A172 (cell line): ENCODE results near the gene STARD6. TPM values are rescaled to one million over a fixed set of nuclear protein-coding genes. Genes with fewer than 3 reads are reported as not detected.
"Not testable (repeated sequence)": the region's sequence is repeated elsewhere in the genome, so short reads cannot be mapped to it uniquely, and the experiment has no call there.

Source experiments
- DNase-seq: peaks from one replicate; pipeline ENCODE4 v3.0.0-alpha.2; 2015; ENCODE audit warnings: low spot score
- total RNA-seq: library from RNA; depleted of rRNA; stranded (reverse); fragments of >200 nt; shearing (Covaris generic); gene quantifications from 2 replicates; pipeline ENCODE4 v1.2.3, GENCODE V29; 2014

The STARD6 gene
- total RNA-seq, 1 experiment from 2014 or later: not detected

DNA sequence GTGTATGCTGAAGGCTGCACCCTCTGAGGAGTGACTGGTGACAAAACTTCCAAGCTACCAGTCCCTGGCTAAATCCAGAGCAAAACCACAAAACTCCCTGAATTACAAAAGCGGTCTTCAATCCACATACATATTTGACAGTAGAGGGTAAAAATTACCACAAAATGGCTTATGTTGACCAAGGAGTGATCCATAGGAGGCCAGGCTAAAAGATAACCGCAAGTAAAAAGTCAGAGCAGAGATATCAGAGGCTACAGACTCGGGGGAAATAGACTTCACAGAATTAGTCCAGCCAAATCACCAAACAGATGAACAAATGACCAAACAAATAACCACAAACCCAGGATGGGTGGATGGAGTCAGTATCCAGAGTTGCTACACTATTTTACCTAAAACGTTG is 19.4 kb downstream of the STARD6 start:
- no peak for DNase-seq

DNA sequence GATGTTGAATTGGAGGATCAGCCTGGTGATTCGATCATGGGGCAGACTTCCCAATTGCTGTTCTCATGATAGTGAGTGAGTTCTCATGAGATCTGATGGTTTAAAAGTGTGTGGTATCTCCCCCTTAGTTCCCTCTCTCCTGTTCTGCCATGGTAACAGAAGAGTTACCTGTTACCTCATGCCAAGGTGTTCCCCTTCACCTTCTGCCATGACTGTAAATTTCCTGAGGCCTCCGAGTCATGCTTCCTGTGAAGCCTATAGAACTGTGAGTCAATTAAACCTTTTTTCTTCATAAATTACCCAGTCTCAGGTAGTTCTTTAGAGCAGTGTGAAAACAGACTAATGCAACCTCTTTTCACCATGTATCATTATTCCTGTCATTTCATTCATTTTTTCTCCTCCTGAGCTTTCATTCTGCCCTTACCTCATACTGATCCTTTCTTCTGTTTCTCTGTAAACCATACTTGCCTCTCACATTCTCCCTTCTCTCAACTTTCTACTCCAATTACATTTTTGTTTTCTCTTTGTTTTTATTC is 22.0 kb downstream of the STARD6 start:
- no peak for DNase-seq

DNA sequence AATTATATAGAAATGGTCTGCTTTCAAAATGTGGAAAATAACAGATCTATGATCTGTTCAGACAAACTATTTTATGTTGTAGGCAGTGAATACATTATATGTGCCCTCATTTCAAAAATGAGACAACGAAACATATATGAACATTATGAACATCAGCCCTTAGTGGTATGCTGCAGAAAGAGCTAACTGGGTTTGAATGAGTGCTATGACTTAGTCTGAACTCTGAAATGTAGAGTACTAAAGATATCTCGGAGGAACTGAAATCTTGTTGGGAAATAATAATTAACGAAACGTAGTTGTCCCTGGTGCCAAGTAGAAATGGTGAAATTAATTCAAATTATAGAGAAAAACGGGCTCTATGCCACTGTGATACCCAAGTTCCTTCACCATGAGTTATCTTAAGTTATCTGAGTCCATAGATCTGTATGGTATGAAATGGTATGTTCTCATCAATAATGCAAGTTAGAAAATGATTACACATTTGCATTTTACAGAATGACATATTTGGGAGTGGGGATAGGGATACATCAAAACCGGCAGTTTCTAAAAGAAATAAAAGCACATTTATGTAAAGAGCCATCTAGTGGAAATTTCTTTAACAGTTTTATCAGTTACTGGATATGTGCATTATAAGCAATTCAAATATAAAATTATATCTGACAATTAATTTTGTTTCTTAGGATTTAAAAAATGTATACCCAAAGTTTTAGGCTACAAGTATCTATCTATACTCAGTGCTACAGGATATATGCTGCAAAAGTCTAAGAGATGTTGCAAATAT is 26.7 kb downstream of the STARD6 start:
- no peak for DNase-seq

DNA sequence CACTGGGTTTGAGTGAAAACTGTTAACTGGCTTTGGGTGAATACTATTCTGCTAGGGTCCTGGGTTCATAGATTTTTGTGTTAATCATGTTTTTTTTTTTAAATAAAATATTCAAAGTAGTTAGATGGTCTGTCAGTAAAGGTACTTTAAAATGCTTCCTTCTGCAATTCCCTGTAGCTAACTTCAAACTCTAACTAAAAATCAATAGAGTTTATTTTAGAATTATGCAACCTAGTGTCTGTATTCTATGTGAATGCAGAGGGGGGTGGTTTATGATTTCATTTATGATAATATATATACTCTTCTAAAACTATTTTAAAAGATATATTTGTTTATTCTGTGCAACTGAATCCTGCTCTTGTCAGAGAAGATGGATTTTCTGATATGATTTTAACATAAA is 27.9 kb downstream of the STARD6 start:
- no peak for DNase-seq

DNA sequence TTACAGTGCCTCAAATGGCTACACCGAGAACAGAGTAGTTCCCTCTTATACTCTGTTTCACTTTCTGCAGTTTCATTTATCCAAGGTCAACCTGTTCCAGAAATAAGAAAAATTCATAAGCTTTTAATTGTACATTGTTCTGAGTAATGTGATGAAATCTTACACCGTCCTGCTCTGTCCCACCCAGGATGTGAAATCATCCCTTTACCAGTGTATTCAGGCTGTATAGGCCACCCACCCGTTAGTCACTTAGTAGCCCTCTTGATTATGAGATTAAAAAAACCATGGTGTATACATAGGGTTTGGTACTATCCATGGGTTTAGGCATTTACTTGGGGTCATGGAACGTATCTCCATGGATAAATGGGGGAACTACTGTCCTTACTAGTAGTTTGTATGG is 29.8 kb downstream of the STARD6 start:
- no peak for DNase-seq

DNA sequence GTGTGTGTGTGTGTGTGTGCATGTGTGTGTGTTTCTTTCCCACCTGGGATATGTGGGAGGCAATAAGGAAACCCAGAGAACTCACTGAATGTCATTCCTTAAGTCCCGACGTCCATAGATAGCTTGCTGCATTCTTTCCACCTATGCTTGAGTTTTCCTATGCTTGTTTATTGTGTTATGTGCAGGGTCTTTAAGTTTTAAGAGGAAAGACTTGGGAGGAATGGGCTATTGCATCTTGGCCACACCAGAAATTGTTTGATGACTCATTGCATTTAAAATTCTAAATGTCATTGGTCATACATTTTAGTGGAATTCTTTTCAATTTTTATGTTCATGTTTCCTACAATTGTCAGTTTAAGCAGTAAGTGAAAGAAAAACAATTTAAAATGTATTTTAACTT is 33.7 kb downstream of the STARD6 start:
- DNase-seq: no peak

DNA sequence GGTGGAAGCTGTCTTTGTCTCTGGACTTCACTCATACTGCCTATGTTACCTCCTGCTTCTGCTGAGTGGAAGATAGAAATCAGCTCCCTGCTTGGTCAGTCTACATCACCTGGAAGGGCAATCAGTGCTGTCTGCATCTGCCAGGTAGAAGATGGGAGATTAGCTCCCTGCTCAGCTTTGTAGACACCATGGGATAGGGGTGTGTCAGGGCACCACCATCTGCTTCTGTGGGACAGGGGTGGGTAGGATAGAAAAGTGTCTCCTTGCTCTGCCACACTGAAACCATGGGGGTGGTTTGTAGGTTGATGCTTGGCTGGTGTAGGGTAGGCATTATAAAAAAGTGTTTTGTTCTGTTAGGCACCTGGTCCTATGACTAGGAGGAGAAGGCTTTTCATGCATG is 34.1 kb downstream of the STARD6 start:
- no peak for DNase-seq

DNA sequence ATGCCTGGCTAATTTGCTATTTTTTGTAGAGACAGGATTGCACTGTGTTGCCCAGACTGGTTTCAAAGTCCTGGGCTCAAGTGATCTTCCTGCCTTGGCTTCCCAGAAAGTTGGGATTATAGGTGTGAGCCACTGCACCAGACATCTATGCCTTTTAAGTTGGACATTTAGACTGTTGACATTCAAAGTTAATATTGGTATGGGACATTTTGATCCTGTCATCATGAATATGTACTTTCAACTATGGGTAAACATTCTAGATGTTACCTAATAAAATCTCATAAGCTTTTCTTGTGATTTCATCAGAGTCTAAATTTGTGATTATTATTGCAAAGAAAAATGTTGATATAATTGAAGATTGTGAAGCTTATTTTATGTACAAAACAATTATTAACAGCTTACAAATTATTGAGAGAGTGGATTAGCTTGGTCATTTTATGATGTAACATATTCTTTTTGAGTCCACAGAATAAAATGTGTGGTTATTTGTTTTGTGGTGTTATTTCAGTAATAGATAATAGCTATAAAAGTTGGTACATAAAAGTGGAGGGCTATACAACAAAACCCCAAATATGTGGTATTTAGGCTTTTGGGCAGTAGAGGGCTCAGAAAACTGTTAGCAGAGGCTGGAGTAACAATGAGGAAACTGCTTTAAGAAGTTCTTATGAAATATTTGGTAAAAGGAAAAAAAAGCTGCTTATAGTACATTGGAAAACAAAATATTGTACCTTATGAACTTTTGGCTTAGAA is 41.4 kb downstream of the STARD6 start:
- DNase-seq: no peak

DNA sequence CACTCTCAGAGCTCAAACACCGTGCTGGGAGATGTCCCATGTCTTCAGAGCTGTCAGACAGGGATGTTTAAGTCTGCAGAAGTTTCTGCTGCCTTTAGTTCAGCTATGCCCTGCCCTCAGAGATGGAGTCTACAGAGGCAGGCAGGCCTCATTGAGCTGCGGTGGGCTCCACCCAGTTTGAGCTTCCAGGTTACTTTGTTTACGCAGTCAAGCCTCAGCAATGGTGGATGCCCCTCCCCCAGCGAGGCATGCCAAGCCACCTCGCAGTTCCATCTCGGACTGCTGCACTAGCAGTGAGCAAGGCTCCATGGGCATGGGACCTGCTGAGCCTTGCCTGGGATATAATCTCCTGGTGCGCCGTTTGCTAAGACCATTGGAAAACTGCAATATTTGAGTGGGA is 48.1 kb downstream of the STARD6 start:
- DNase-seq: not testable (repeated sequence)

DNA sequence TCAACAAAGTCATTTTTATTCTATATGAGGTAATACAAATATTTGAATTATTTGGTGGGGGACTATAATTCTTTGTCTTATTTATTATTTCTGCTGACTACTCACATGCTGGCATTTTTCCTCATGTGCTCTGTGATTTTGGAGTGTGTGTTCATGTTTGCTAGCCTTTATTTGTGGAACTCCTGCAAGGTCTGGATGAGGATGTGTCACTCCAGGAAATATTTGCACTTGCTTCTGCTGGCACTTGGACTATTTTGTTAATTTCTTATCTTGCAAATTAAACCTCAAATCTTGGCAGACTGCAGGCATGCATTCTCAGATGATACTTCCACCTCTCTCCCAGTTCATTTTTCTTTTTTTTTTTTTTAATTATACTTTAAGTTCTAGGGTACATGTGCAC is 54.2 kb downstream of the STARD6 start:
- no peak for DNase-seq

DNA sequence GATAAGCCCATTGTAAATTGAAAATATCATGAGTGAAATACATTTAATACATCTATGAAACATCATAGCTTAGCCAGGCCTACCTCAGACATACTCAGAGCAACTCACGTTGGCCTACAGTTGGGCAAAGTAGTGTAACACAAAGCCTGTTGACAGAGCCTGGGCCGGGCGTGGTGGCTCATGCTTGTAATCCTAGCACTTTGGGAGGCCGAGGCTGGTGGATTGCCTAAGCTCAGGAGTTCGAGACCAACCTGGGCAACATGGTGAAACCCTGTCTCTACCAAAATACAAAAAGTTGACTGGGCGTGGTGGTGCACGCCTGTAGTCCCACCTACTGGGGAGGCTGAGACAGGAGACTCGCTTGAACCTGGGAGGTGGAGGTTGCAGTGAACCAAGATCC is 58.7 kb downstream of the STARD6 start:
- DNase-seq: not testable (repeated sequence)

DNA sequence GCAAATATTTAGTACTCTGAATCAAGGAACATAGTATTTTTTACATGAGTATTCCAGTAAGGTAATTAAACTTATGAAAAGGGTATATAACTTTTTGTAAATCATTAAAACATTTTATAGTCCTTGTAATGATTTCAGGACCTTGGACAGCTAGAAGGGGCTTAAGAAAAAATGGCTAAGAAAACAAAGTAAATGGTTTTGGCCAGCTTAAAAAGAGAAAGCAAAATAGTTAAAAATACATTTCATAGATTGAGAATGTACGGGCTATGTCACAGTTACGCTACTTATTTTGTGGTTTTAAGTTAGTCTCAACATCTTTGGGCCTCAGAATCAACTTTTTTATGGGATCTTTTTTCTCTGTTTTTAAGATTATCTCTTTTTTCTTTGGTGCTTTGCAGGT is 61.6 kb downstream of the STARD6 start:
- DNase-seq: peak; percentile 1

DNA sequence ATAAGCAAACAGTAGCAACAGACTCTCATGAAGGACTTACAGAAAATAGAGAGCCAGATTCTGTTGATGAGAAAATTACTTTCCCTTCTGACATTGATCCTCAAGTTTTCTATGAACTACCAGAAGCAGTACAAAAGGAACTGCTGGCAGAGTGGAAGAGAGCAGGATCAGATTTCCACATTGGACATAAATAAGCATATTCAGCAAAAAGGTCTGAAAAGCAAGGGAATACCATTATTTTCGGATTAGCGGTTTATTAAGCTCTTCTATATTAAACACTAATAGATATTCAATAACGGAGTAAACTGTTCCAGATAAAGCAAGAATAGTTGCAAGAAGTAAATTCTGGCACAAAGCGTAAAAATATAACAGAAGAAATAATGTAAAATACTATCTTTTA is 63.4 kb downstream of the STARD6 start:
- DNase-seq: no peak

DNA sequence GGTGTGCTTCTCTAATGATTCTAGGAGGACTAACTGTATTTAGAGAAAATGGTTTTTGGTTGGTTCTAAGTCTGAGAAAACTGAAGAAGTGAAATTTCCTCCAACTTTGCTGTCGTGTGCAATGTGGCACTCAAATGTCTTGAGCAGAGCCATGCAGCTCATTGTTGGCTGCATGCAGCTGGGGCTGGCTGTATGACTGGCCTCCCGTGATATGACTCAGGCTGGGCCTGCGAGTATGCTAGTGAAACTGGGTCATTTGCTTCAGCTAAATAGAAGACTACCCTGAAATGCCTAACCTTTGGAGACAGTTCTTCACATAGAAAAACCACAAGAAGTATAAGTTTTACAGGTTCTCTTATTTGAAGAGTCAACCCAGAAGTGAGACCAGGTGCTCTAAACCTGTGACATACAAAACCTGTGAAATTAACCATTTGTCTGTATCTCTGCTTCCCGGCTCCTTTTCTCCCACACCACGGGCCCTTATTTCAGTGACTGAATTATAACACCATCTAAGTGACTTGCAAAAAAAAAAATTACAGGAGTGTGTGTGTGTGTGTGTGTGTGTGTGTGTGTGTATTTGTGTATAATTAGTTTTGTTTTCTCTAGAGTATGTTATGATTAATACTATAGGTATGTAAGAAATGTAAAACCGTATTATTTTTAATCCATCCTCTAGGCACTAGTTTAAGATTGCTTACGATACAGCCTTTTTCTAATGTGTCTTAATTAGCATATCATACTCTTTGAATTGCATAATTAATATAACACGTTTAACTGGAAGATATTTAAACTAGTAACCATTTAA is 72.5 kb downstream of the STARD6 start:
- DNase-seq: peak; percentile 29

DNA sequence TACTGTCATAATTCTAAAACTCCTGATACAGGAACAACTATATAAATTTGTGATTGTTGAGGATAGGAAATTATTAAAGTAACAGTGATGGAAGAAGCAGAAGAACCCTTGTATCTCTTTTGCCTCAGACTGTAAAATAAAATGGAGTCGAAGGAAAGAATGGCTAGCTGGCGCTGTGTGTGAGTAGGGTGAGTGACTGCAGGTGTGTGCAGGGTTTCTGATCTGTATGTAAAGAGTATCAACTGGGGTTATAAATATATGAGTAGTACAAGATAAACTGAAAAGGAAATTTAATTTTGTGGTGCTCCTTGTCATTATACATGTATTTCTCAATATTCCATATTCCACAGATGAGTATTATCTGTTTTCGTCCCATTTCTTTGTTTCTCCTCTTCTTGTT is 73.1 kb downstream of the STARD6 start:
- DNase-seq: no peak

DNA sequence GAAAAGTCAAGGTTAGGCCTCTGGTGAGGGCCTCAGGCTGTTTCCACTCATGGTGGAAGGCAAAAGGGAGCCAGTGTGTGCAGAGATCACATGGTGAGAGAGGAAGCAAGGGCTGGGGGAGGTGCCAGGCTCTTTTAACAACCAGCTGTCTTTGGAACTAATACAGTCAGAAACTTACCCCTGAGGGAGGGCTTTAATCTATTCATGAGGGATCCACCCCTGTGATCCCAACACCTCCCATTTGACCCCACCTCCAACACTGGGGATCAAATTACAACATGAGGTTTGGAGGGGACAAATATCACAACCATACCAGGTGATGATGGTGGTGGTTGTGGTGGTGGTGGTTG is 77.5 kb downstream of the STARD6 start:
- DNase-seq: no peak

DNA sequence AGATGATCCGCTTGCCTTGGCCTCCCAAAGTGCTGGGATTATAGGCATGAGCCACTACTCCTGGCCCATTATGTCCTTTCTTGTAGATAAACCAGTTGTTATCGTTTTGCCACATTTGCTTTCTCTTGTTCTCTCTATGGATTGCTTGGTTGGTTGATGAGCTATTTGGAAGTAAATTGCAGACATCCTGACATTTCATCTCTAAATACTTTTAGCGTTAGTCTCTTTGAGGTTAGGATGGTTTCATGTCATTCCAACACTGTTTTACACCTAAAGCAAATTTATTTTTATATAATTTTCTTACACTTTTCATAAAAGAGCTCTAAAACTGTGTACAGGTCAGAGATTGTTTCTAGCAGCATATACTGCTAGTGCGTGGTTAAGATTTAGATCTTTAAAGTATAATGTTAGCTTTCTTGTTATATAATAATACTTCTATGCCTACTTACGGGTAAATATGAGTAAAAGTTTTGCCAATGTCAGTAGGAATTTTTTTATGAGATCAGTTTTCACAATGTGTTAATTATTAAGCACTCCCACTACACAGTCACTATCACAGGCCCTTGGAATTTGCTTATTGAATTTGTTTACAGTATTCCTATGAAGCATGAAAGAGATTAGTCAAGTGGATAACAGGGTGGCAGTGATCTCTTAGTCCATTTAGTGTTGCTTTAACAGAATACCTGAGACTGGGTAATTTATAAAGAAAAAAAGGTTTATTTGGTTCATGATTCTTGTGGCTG is 78.0 kb downstream of the STARD6 start:
- DNase-seq: no peak

DNA sequence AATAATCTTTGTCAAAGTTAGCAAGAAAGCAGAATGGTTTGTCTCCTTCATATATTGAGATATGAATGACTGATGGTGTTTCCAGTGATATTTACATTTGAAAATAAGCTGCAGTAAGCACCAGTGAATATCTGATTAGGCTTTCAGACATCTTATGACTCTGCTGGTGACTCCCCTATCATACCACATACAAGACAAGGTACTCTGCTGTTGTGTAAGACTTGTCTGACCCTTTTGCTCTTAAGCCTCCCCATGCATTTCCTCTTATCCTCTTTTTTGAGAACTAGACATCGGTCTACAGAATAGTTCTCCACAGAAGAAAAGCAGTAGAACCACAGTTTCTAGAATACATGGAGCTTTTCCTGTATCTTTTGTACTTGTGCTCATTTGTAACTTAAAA is 79.0 kb downstream of the STARD6 start:
- no peak for DNase-seq

DNA sequence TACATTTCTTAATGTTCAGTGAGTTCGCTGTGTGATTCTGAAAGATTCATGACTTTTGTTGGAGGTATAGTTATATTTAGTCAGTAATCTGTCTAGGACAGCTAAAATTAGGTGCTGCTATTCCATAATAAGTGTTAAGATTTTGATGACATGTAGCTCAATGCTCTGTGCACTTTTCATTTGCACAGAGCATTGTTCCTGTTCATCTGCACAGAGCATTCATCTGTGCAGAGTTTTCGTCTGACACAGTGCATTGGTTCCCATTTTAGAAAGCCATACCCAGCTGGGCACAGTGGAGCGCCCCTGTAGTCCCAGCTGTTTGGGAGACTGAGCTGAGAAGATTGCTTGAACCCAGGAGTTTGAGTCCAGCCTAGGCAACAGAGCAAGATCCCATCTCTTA is 79.8 kb downstream of the STARD6 start:
- DNase-seq: no peak
